DMS114 treated with DMSO at 0.1 percent for 48 hours (cell line): Measurements from ENCODE around the gene G2E3.
"Not testable (repeated sequence)": the region's sequence is repeated elsewhere in the genome, so short reads cannot be mapped to it uniquely, and the experiment has no call there.

Experiments
- DNase-seq: peaks from one replicate; lab custom pipeline; 2025; ENCODE audit not compliant: unreplicated experiment; lab: John Stamatoyannopoulos, UW

The G2E3 gene

DNA sequence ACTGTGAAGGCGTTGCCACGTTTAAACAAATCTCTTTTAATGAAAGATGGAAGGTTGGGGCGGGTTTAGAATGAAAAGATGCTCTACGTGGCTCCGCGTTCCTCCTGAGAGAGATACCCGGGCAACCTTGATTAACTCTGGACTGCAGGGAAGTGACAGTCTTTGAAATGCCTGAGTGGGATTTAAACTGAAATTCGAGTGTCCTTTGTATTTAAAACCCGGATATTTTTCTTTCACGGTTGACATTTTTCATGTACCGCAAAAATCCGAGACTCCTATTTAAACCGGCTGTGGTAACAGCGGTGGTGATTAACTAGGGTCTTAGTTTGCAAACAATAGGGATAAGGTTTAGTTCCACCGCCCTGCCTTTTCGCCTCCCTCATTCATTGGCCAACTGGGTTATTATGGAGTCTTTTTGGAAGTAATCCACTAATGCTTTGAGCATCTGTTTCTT, 707 bp downstream of the G2E3 start:
- no peak for DNase-seq

DNA sequence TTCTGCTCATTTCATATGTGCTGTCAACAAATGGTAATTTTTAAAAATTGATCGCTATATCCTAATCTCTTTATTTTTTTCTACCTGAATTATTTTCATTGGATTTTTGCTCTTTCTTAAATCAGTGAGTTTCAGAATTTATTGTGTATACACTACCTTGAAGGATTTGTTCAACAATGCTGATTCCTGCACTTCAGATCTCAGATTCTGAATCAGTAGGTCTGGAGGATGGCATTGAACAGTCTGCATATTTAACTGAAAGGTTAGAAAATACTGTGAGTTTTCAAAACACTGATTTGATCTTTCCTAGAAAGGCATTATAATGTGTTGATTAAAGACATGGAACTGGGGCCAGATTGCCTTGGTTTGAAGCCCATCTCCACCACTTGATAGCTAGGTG, 1.6 kb downstream of the G2E3 start:
- DNase-seq, result no peak

DNA sequence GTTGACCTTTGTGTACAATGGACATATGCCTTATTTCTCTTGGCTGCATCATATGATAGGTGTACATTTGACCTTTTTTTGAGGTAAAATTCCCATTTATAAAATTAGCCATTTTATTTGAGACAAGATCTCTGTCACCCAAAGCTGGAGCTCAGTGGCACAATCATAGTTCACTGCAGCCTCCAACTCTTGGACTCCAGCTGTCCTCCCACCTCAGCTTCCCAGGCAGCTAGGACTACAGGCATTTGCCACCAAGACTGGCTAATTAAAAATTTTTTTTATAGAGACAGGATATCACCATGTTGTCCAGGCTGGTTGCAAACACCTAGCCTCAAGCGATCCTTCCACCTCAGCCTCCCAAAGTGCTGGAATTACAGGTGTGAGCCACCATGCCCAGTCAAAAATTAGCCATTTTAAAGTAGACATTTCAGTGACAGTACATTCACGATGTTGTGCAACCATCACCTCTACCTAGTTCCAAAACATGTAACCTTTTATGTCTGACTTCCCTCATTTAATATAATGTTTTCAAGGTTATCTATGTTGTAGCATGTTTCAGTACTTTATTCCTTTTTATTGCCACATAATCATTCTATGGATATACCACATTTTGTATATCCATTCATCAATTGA, 5.4 kb downstream of the G2E3 start:
- no peak for DNase-seq

DNA sequence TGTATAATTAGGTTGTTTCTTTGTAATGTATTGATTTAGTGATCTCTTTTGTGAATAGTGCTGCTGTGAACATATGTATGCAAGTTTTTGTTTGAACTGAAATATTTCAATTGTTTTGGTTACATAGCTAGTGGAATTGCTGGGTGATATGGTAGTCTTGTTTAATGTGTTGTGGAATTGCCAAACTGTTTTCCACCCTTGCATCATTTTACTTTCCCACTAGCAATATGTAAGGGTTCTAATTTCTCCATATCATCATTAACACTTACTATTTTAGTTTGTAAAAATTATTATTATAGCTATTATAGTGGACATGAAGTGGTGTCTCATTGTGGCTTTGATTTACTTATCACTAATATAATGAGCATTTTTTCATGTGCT, 5.9 kb downstream of the G2E3 start:
- no peak for DNase-seq

DNA sequence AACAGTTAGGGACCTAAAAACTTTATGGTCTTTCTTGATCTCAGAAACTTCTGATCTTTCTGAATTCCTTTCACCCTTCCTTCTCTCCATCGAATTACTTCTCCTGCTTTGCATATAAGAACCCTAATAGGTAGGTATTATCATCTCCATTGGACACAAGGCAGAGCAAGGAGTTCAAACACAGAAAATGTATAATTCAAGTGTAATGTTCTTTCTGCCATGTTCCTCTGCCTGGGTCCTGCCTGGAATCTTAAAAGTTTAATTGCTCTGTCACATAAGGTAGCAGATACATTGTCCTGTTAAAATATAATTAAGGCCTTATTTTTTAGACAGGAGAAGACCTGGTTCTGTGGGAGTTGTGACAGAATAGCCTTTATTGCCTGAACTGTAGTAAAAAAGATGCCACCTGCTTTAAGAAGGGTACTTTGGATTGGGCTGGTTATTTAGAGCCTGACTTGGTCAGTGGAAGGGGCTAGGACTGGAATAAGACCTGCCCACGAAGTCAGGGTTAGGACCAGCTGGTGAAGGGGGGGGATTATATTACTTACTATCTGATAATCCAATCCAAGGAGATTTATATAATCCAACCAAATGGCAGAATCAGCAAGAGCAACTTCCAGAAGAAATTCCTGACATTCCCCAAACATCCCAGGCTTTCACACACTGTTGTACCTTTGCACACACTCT, 10.4 kb downstream of the G2E3 start:
- no peak for DNase-seq

DNA sequence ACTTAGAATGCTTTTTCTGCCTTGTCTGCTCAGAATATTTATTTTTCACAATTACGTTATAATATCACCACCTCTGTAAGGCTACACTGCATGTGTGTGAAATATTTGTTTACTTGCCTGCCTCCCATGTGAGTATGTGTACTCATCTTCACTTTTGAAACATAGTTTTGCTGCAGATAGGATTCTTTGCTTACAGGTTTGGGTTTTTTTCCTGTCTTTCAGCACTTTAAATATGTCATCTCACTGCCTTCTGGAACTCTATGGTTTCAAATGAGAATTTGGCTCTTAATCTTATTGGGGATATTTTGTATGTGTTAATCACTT, 10.9 kb downstream of the G2E3 start:
- no peak for DNase-seq

DNA sequence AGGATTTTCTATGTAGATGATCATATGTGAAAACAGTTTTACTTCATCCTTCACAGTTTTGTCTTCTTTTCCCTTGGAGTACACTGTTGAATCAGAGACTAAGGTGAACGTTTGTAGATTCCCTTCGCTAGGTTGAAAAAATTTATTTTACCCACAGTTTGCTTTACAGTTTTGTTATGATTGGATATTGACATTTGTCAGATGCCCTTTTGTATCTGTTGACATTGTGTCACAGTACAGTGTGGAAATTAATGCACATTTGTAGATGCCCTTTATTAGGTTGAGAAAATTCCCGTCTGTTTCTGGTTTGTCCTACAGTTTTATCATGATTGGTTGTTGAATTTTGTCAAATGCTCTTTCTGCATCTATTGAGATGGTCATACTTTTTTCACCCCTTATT, 13.3 kb downstream of the G2E3 start:
- no peak for DNase-seq

DNA sequence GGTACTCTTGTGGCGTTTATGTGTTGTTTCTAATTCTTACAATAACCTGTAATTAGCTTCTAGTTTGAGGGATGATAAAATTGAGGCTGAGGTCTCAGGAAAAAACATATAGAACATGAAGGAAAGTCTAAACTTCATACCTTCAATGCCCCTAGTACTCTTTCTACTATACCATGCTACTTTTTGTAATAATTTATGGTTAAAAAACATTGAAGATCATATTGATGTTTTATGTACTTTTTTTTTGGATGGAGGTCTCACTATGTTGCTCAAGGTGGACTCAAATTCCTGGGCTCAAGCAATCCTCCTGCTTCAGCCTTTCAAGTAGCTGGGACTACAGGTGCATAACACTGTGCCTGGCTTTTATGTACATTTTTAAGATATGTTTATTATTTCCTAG, 13.8 kb downstream of the G2E3 start:
- no peak for DNase-seq

DNA sequence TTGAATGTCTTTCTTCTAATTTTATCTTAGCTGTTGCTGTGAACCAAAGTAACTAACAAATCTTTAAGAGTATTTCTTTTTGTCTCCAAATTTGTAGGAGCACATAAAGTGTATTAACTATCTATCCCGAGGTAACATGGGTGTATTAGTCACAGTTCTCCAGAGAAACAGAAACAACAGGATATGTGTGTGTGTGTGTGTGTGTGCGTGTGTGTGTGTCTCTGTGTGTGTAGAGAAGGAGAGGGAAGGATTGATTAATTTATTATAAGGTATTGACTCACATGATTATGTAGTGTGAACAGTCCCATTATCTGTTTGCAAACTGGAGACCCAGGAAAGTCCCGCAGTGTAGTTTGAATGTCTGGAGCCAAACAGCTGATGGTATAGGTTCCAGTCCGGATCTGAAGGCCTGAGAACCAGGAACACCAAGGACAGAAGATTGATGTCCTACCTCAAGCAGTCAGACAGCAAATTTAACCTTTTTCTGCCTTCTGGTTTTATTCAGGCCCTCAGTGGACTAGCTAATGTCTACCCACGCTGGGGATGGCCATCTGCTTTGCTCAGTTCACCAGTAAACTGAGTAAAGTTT, 14.4 kb downstream of the G2E3 start:
- DNase-seq, result no peak

DNA sequence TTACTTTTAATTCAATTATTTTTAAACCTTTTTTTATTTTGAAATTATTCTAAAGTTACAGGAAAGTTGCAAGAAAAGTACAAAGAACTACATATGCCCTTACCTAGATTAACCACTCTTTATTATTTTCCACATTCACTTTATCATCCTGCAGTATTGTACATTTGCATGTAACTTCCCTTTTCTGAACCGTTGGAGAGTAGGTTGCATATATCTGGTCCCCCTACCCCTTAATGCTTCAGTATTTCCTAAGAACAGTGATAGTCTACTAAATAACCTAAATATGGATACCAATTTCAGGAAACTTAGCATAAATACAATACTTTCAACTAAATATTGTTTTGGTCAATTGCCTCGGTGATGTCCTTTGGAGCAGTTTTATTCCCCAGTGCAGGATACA, 15.0 kb downstream of the G2E3 start:
- no peak for DNase-seq

DNA sequence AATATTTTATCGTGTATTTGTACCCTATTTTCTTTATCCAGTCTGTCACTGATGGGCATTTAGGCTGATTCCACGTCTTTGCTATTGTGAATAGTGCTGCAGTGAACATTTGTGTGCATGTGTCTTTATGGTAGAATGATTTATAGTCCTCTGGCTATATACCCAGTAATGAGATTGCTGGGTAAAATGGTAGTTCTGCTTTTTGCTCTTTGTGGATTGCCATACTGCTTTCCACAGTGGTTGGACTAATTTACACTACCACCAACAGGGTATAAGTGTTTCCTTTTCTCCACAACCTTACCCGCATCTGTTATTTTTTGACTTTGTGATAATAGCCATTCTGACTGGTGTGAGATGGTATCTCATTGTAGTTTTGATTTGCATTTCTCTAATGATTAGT, 15.8 kb downstream of the G2E3 start:
- DNase-seq, result not testable (repeated sequence)

DNA sequence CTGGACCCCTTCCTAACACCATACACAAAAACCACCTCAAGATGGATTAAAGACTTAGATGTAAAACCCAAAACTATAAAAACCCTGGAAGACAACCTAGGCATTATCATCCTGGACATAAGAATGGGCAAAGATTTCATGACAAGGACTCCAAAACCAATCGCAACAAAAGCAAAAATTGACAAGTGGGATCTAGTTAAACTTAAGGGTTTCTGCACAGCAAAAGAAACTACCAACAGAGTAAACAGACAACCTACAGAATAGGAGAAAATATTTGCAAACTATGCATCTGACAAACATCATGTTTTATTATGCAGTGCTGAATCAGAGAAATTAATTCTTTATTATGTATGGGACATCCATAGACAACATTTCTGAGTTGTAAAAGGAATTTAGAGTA, 17.4 kb downstream of the G2E3 start:
- DNase-seq, result not testable (repeated sequence)

DNA sequence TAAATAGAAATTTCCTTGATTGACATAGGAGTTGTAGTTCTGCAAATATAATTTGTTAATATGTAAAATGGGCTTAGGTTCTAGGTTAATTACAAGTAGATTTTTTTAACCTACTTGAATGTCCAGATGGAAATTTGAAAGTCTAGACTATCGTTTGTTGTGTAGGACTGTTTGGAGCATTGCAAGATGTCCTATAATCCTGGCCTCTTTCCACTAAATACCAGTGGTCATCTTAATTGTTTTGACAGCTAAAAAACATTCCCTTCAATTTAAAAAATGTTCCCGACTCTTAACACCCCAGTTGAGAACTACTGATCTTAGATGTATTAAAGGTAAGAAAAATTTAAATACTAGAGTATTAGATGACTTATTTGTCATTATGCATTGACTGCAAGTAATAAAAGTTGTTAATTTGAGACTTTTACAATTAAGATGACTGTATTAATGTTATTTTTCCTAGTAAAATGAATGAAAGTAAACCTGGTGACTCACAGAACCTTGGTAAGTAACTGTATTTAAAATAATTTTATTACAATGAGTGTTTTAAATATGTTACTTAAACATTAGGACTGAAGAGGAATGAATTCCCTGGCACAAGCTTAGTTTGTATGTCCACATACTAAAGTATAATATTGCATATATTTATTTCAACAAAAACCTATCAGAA, 21.8 kb downstream of the G2E3 start:
- DNase-seq, result no peak

DNA sequence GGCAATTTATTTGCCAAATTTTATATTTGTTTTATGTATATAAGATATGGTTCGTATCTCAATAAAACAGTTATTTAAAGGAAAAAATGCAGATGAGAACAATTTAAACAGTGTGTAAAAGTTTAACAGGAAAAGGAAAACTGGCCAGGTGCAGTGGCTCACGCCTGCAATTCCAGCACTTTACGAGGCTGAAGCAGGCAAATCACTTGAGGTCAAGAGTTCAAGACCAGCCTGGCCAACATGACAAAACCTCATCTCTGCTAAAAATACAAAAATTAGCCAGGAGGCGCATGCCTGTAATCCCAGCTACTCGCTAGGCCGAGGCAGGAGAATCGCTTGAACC, 22.3 kb downstream of the G2E3 start:
- DNase-seq, result no peak

DNA sequence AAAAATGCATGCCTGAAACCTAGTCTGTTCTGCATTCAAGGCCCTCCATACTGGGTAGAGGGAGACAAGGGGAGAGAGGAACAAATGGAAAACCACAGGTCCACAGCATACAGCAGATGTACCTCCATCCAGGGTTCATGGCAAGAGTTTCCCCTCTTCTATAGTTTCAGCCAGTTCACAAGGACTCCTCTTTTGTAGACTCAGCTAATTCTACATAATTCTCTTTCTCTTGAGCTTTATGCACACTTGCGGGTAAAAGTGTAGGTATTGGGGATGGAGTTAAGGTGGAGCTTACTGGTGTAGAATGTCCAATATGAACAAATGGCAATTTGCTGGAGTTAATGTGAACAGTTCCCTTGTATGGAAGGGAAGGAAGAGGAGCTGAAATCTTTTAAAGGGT, 23.4 kb downstream of the G2E3 start:
- DNase-seq, result no peak

DNA sequence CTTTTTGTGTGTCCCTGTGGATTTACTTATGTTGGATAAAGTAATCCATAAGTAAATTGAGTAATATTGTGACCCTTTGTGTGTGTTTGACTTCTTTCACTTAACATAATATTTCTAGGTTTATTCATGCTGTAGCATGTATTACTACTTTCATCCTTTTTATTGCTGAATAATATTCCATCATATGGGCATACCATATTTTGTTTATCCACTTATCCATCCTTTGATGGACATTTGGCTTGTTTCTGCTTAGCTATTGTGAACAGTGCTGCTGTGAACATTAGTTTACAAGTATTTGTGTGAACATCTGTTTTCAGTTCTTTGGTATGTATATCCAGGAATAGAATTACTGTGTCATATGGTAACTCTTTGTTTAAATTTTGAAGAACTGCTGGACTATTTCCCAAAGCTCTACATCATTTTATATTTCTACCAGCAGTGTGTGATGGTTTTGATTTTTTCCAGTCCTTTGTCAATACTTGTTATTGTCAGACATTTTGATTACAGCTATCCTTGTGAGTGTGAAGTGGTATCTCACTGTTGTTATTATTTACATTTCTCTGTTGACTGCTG, 25.2 kb downstream of the G2E3 start:
- no peak for DNase-seq

DNA sequence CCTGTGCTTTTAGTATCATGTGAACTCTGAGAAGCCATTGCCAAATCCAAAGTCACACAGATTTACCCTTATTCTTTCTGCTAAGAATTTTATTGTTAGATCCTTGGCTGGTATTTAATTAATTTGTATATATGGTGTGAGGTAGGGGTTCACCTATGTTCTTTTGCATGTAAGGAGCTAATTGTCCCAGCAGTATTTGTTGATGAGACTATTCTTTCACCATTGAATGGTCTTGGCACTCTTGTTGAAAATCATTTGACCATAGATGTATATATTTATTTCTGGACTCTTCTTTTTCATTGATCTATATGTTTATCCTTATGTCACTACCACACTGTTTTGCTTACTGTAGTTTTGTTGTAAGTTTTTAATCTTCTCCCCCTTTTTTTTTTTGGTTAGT, 26.2 kb downstream of the G2E3 start:
- no peak for DNase-seq

DNA sequence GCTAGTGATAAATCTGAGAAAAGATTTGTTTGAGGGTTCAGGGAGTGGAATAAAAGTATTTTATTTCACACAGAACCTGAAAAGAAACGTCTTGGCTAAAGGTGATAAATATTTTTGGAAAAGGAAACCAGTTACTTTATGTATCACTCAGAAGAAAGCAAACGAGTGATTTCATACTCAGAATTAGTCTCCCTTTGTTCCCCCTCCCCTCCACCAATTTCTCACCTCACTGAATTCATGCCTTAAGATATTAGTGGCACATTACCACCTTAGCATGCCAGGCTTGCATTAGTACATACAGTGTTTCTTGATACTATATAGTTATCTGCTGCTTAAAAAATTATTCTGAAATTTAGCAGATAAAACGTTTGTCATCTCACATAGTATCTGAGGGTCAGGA, 28.2 kb downstream of the G2E3 start:
- DNase-seq, result no peak

DNA sequence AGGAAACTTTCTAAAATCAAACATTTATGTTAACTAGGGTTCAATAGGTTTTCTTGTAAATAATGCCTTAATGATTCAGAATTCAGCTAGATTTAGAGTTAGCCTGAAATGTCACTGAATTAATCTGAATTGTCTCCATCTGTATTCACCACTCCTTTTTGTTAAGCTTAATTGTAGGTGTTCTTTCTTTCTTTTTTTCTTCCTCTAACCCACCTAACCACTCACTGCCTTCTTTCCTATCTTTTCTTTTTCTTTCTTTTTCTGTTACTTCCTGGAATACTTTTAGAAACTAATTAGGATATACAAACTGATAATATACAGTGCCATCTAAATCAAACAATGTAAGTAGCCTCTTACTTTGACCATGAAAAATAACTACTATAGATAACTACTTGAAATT, 29.9 kb downstream of the G2E3 start:
- no peak for DNase-seq

DNA sequence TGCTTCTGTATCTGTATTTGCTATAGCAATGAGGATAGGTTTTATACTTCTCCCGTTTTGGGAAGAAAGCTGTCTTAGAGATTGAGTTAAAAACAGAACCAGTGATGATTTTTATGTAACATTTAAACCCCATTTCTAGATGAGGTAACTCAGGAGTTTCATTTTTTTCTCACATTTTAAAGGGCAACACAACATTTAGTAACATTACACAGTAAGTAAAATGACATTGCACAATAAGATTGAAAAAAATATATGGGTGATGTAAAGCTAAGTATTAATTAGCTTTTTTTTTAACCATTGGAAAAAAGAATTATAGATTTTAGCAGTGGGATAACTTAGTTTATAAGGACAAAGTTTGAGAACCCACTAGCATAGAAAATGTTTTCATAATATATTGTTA, 38.0 kb downstream of the G2E3 start:
- no peak for DNase-seq

DNA sequence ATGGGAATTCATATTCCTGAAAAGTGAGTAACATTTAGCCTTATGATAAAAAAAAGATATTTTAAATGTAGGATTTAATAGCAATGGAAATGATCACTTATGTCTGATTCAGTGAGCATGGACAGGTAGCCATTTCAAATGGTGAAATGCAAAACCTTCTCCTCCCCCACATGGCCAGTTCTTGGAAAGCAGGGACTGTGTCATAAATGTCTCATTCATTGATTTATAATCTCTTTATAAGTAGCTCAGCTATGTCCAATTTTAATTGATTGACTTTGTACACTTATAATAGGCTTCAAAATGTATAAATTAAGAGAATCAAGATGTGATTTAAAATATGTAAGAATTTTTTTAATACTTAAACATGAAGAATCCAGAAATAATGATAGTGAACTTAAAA, 38.5 kb downstream of the G2E3 start:
- DNase-seq, result no peak
